IMR-90 (cell line): ENCODE results near the gene BANF1. TPM values are rescaled to one million over a fixed set of nuclear protein-coding genes. Genes with fewer than 3 reads are reported as not detected.

Experiments
- ATAC-seq: fragments of 200-7000 bp; cut with Tn5 transposase; 2 replicates; pipeline ENCODE4 v1.9.1; 2020; ENCODE audit warnings: low read depth, mild to moderate bottlenecking, moderate library complexity
- BruUV-seq: library from RNA; stranded (reverse); fragments of 400-500 nt; replicated peaks from 2 replicates; lab custom pipeline; 2021; lab: Mats Ljungman, UMichigan
- CTCF ChIA-PET: fragments of 300-600 bp; formaldehyde crosslinking; extraction: SDS; loops from one replicate; lab custom pipeline; 2021; ENCODE audit warnings: antibody characterized with exemption; lab: Yijun Ruan, JAX
- POLR2A ChIA-PET: fragments of 300-600 bp; sonication (Branson Sonifier 250); formaldehyde crosslinking; loops from one replicate; lab custom pipeline; 2022; ENCODE audit warnings: antibody characterized with exemption; ENCODE audit not compliant: unreplicated experiment; lab: Charles Lee
- DNase-seq: peaks from one replicate; pipeline ENCODE4 v3.0.0; 2013
- H2AFZ ChIP-seq: replicated peaks from 2 replicates; pipeline ENCODE3; 2013; ENCODE audit warnings: low read length, mild to moderate bottlenecking; ENCODE audit not compliant: poor library complexity
- H2AK5ac ChIP-seq: 2 replicates; pipeline ENCODE4 v1.6.1; 2013; ENCODE audit warnings: low read depth, low read length, inconsistent platforms
- H2AK9ac ChIP-seq: replicated peaks from 2 replicates; pipeline ENCODE3; 2013; ENCODE audit warnings: mild to moderate bottlenecking, low read depth, low read length, moderate library complexity; ENCODE audit not compliant: poor library complexity
- H2BK120ac ChIP-seq: 2 replicates; pipeline ENCODE4 v1.6.1; 2013; ENCODE audit warnings: low read depth, low read length, inconsistent platforms
- H2BK15ac ChIP-seq: 3 replicates; pipeline ENCODE4 v1.6.1; 2013; ENCODE audit warnings: low read depth, low read length, inconsistent platforms
- H2BK20ac ChIP-seq: 2 replicates; pipeline ENCODE4 v1.6.1; 2013; ENCODE audit warnings: low read depth, mild to moderate bottlenecking, inconsistent platforms, low read length, moderate library complexity
- H2BK5ac ChIP-seq: 2 replicates; pipeline ENCODE4 v1.6.1; 2013; ENCODE audit warnings: mild to moderate bottlenecking, low read depth, low read length, inconsistent platforms; ENCODE audit not compliant: poor library complexity, severe bottlenecking
- H3K14ac ChIP-seq: replicated peaks from 2 replicates; pipeline ENCODE4 v1.6.1; 2013; ENCODE audit warnings: low read depth, low read length, inconsistent platforms
- H3K18ac ChIP-seq: 2 replicates; pipeline ENCODE4 v1.6.1; 2013; ENCODE audit warnings: low read depth, low read length, control low read depth
- H3K23ac ChIP-seq: 2 replicates; pipeline ENCODE4 v1.6.1; 2013; ENCODE audit warnings: low read depth, low read length, inconsistent platforms
- H3K27ac ChIP-seq: 2 replicates; pipeline ENCODE4 v1.5.1; 2013; ENCODE audit warnings: mild to moderate bottlenecking, control low read depth, low read length; ENCODE audit not compliant: insufficient read depth
- H3K27me3 ChIP-seq: 2 replicates; pipeline ENCODE4 v1.6.1; 2013; ENCODE audit warnings: low read length; ENCODE audit not compliant: control insufficient read depth, insufficient read depth
- H3K36me3 ChIP-seq: 2 replicates; pipeline ENCODE4 v1.6.1; 2013; ENCODE audit warnings: low read length, mixed read lengths; ENCODE audit not compliant: control insufficient read depth, insufficient read depth
- H3K4ac ChIP-seq: 2 replicates; pipeline ENCODE4 v1.6.1; 2013; ENCODE audit warnings: low read depth, low read length, inconsistent platforms
- H3K4me1 ChIP-seq: 2 replicates; pipeline ENCODE4 v1.6.1; 2013; ENCODE audit warnings: low read length, mixed read lengths; ENCODE audit not compliant: control insufficient read depth, insufficient read depth
- H3K4me2 ChIP-seq: 2 replicates; pipeline ENCODE4 v1.6.1; 2013; ENCODE audit warnings: low read depth, mild to moderate bottlenecking, control low read depth, low read length, moderate library complexity
- H3K4me3 ChIP-seq: 2 replicates; pipeline ENCODE4 v1.5.1; 2013; ENCODE audit warnings: low read depth, mild to moderate bottlenecking, control low read depth, low read length, moderate library complexity; ENCODE audit not compliant: insufficient read depth
- H3K56ac ChIP-seq: 2 replicates; pipeline ENCODE4 v1.6.1; 2013; ENCODE audit warnings: low read length, inconsistent platforms; ENCODE audit not compliant: insufficient read depth; ENCODE audit errors: extremely low read depth
- H3K79me1 ChIP-seq, 2 experiments: 2 replicates each; pipeline ENCODE4 v1.6.1; 2013; ENCODE audit warnings: low read length in 2 of 2, inconsistent platforms in 1 of 2, low read depth in 1 of 2
- H3K9ac ChIP-seq: 2 replicates; pipeline ENCODE4 v1.6.1; 2013; ENCODE audit warnings: low read depth, low read length, control low read depth
- H3K9me1 ChIP-seq: 2 replicates; pipeline ENCODE4 v1.6.1; 2013; ENCODE audit warnings: low read length, inconsistent platforms; ENCODE audit not compliant: insufficient read depth
- H3K9me3 ChIP-seq: 2 replicates; pipeline ENCODE4 v1.6.1; 2013; ENCODE audit warnings: low read length; ENCODE audit not compliant: control insufficient read depth, insufficient read depth
- H4K20me1 ChIP-seq: 2 replicates; pipeline ENCODE4 v1.6.1; 2013; ENCODE audit warnings: low read length, inconsistent platforms; ENCODE audit not compliant: insufficient read depth
- H4K5ac ChIP-seq: 2 replicates; pipeline ENCODE4 v1.6.1; 2013; ENCODE audit warnings: mild to moderate bottlenecking, low read depth, low read length, control low read depth
- H4K8ac ChIP-seq, 2 experiments: 2 replicates each; pipeline ENCODE4 v1.6.1; 2013; ENCODE audit warnings: low read depth in 2 of 2, low read length in 2 of 2, control low read depth in 1 of 2, inconsistent platforms in 1 of 2
- H4K91ac ChIP-seq: 2 replicates; pipeline ENCODE4 v1.6.1; 2013; ENCODE audit warnings: low read depth, low read length, inconsistent platforms; ENCODE audit not compliant: insufficient read depth
- BHLHE40 ChIP-seq: fragments of 150-350 bp; IDR thresholded peaks from 2 replicates; pipeline ENCODE4 v1.6.1; 2016; ENCODE audit warnings: mild to moderate bottlenecking, low read depth, low read length
- CEBPB ChIP-seq: IDR thresholded peaks from 2 replicates; pipeline ENCODE4 v1.6.1; 2012; ENCODE audit warnings: low read depth, low read length, improper control_type of control experiment
- CHD1 ChIP-seq: IDR thresholded peaks from 2 replicates; pipeline ENCODE4 v1.6.1; 2012; ENCODE audit warnings: low read depth, low read length, improper control_type of control experiment
- CTCF ChIP-seq: conservative IDR thresholded peaks from 2 replicates; pipeline ENCODE4 v1.5.1; 2012; ENCODE audit warnings: mild to moderate bottlenecking, low read depth, low read length, improper control_type of control experiment
- ELK1 ChIP-seq: fragments of 150-350 bp; IDR thresholded peaks from 2 replicates; pipeline ENCODE4 v1.6.1; 2016; ENCODE audit warnings: low read depth, mild to moderate bottlenecking, low read length, moderate library complexity, borderline replicate concordance
- FOS ChIP-seq: fragments of 150-350 bp; IDR thresholded peaks from 2 replicates; pipeline ENCODE4 v1.6.1; 2016; ENCODE audit warnings: low read depth, low read length
- MAFK ChIP-seq: IDR thresholded peaks from 2 replicates; pipeline ENCODE4 v1.6.1; 2012; ENCODE audit warnings: low read depth, low read length, improper control_type of control experiment
- MAZ ChIP-seq: IDR thresholded peaks from 2 replicates; pipeline ENCODE4 v1.6.1; 2012; ENCODE audit warnings: low read depth, mild to moderate bottlenecking, low read length, improper control_type of control experiment, moderate library complexity, borderline replicate concordance
- MXI1 ChIP-seq: IDR thresholded peaks from 2 replicates; pipeline ENCODE4 v1.6.1; 2012; ENCODE audit warnings: low read depth, mild to moderate bottlenecking, low read length, moderate library complexity, borderline replicate concordance
- NFE2L2 ChIP-seq: fragments of 150-350 bp; IDR thresholded peaks from 2 replicates; pipeline ENCODE4 v1.6.1; 2016; ENCODE audit warnings: low read depth, mild to moderate bottlenecking, low read length
- RAD21 ChIP-seq: IDR thresholded peaks from 2 replicates; pipeline ENCODE4 v1.6.1; 2012; ENCODE audit warnings: low read length, improper control_type of control experiment
- RCOR1 ChIP-seq: IDR thresholded peaks from 2 replicates; pipeline ENCODE4 v1.6.1; 2012; ENCODE audit warnings: mild to moderate bottlenecking, low read length, improper control_type of control experiment; ENCODE audit not compliant: insufficient replicate concordance
- RFX5 ChIP-seq: IDR thresholded peaks from 2 replicates; pipeline ENCODE4 v1.8.0; 2012; ENCODE audit warnings: low read depth, mild to moderate bottlenecking, low read length, moderate library complexity
- SMC3 ChIP-seq: fragments of 150-350 bp; IDR thresholded peaks from 2 replicates; pipeline ENCODE4 v1.6.1; 2016; ENCODE audit warnings: low read depth, mild to moderate bottlenecking, antibody characterized with exemption, low read length, moderate library complexity
- USF2 ChIP-seq: fragments of 150-350 bp; IDR thresholded peaks from 2 replicates; pipeline ENCODE4 v1.6.1; 2017; ENCODE audit warnings: mild to moderate bottlenecking, antibody characterized with exemption, low read length, low read depth
- WGBS, 2 experiments: methylation state at CpG; one replicate each; pipeline versions ENCODE4 v1.1.5 to v1.1.7; 2013; ENCODE audit warnings: missing lambda C conversion rate in 2 of 2; ENCODE audit not compliant: insufficient read length in 1 of 2; ENCODE audit errors: extremely low coverage in 2 of 2; 5-methylcytosine and 5-hydroxymethylcytosine counted together
- dilution Hi-C: fragments of 300-500 bp; cut with HindIII; formaldehyde crosslinking; loops from one replicate; pipeline ENCODE4 v1.14.3; 2018; ENCODE audit warnings: low sequenced_read_pairs; ENCODE audit not compliant: unreplicated experiment
- in situ Hi-C: fragments of 300-500 bp; cut with MboI; formaldehyde crosslinking; loops from 3 replicates; pipeline ENCODE4 v1.14.3; 2019; ENCODE audit warnings: low sequenced_read_pairs, inconsistent platforms, mixed read lengths
- intact Hi-C: fragments of 100-400 bp; cut with micrococcal nuclease; formaldehyde crosslinking; loops from 2 replicates; pipeline ENCODE4 v1.10.0; 2022
- polyA plus RNA-seq, 3 experiments: library from polyadenylated mRNA; depleted of rRNA; stranded (reverse); fragments of >200 nt; gene quantifications; 2 replicates each; pipeline ENCODE4 v1.2.3, GENCODE V29; 2012; ENCODE audit warnings: low replicate concordance in 1 of 3
- total RNA-seq: library from RNA; depleted of rRNA; stranded (reverse); fragments of >200 nt; gene quantifications from 2 replicates; pipeline ENCODE4 v1.2.3, GENCODE V29; 2012

BANF1 gene
- total and polyA plus RNA-seq, 2 of the 4 experiments (the other 2 are of a cell fraction): 36.6 to 242 TPM

GRCh38 chr11:66013762-66014100 lies 11.4 kb downstream of the BANF1 start:
- Histone ChIP-seq H3K4ac (no peak overlapping the region), H3K27me3 (peaks cover 13% of the 10 kb centered on the region), H2BK15ac (no peak overlapping the region; the same call in 2 of the 3 replicates), H2AK5ac (peak overlapping the region; percentile 24; the same call in 1 of the 2 replicates), H3K36me3 (no peaks in the 10 kb centered on the region), H3K4me2 (no peak overlapping the region), H3K27ac (no peak overlapping the region), H4K8ac (no peak overlapping the region), H2AFZ (no peak overlapping the region), H3K14ac (no peak overlapping the region), H4K91ac (no peak overlapping the region), H3K9me1 (peaks cover 23% of the 10 kb centered on the region), H3K18ac (no peak overlapping the region), H3K9me3 (no peaks in the 10 kb centered on the region), H4K5ac (no peak overlapping the region), H3K4me3 (no peak overlapping the region), H2AK9ac (no peak overlapping the region), H3K56ac (no peak overlapping the region), H2BK120ac (no peak overlapping the region), H3K23ac (no peak overlapping the region), H3K79me1 (no peaks in the 10 kb centered on the region), H2BK5ac (no peak overlapping the region), H3K4me1 (peaks cover 9% of the 10 kb centered on the region), H3K9ac (no peak overlapping the region), H2BK20ac (no peak overlapping the region), H4K20me1 (no peaks in the 10 kb centered on the region; the same call in 1 of the 2 replicates)
- BruUV-seq: no TSS peak
- intact Hi-C loops (no loop called here), in situ Hi-C loops (no loop called here), dilution Hi-C loops (no loop called here)
- TF ChIP-seq FOS (no peak), CTCF (no peak), CEBPB (no peak), MXI1 (no peak), SMC3 (no peak), CHD1 (no peak), RFX5 (no peak), USF2 (no peak), BHLHE40 (no peak), RCOR1 (no peak), RAD21 (no peak), NFE2L2 (no peak), ELK1 (no peak), MAZ (no peak), MAFK (no peak)
- no peak for DNase-seq
- WGBS, 2 experiments: 87% methylated on average over 3 of the region's 7 CpGs; no CpG with 5 or more reads in 1 of the 2 experiments
- no peak for ATAC-seq
- ChIA-PET POLR2A (interaction anchor here (0.6 kb wide), 1 partner anchor 88 kb away, joined by 6 read pairs; no protein-coding TSS in a partner anchor), CTCF (no interaction called here)
